Measurements from ENCODE around the gene GRIK4.

DNA sequence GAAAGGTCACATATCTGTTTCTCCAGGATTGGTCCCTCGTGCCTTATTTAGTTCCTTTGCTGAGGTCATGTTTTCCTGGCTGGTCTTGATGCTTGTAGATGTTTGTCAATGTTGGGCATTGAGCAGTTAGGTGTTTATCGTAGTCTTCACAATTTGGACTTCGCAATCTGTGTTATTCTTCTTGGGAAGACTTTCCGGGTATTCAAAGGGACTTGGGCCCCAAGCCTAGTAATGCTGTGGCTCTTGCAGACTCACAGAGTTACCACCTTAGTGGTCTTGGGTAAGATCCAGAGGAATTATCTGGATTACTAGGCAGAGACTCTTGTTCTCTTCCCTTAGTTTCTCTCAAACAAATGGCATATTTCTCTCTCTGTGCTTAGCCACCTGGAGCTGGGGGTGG lies 223.5 kb downstream of the GRIK4 start:
- no peak for TF ChIP-seq GATA2 (IDR thresholded peaks at IDR 0.05; ENCODE audit: low read depth, low read length)
- no peak for TF ChIP-seq GATA3 (IDR thresholded peaks at IDR 0.05; ENCODE audit: low read depth, low read length)
